ENCODE results near the gene MYT1.

MYT1 gene

DNA sequence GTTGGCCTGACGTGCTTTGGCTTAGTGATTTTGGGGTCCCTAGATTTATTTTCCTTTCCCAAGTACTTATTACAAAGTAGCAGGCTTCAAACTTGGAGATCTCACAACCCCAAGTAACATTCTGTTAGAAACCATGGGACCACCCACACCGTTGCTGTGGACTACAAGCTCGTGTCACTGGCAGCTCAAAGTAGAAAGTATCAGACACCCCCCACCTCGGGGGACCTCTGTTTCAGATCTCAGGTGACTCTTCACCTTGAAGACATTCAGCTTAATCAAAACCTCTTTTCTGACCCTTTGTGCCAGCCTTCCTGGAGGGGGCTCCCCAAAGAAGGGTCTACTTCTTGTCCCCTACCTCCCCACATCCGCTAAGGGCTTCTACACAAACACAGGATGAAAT lies 15.7 kb upstream of the MYT1 start:
- no peak overlapping the region for H3K27ac ChIP-seq
- TF ChIP-seq, protein P1, sequence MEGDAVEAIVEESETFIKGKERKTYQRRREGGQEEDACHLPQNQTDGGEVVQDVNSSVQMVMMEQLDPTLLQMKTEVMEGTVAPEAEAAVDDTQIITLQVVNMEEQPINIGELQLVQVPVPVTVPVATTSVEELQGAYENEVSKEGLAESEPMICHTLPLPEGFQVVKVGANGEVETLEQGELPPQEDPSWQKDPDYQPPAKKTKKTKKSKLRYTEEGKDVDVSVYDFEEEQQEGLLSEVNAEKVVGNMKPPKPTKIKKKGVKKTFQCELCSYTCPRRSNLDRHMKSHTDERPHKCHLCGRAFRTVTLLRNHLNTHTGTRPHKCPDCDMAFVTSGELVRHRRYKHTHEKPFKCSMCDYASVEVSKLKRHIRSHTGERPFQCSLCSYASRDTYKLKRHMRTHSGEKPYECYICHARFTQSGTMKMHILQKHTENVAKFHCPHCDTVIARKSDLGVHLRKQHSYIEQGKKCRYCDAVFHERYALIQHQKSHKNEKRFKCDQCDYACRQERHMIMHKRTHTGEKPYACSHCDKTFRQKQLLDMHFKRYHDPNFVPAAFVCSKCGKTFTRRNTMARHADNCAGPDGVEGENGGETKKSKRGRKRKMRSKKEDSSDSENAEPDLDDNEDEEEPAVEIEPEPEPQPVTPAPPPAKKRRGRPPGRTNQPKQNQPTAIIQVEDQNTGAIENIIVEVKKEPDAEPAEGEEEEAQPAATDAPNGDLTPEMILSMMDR (IDR thresholded peaks at IDR 0.05): no peak
- TF ChIP-seq ZFX (IDR thresholded peaks at IDR 0.05; ENCODE audit: borderline replicate concordance): no peak

DNA sequence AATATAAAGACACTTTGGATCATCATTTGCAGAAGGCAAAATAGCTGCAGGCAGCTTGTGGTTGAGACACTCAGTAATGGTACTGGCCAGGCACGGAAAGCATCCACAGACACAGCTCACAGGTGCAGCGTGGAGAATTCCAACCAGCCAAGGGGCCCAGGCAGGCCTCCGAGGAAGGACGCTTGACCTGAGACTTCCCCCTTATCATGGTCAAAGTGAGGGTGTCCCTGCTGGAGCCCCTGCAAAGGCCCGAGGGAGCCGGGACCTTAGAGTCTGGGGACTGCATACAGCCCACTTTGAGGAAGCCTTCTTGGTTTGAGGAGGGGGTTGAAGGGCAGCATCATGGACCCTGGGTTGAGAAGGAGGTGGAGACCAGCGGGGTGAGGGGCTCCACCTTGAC lies 15.1 kb upstream of the MYT1 start:
- no peak overlapping the region for H3K27ac ChIP-seq
- TF ChIP-seq, protein P1 (IDR thresholded peaks at IDR 0.05): no peak
- no peak for TF ChIP-seq ZFX (IDR thresholded peaks at IDR 0.05; ENCODE audit: borderline replicate concordance)

DNA sequence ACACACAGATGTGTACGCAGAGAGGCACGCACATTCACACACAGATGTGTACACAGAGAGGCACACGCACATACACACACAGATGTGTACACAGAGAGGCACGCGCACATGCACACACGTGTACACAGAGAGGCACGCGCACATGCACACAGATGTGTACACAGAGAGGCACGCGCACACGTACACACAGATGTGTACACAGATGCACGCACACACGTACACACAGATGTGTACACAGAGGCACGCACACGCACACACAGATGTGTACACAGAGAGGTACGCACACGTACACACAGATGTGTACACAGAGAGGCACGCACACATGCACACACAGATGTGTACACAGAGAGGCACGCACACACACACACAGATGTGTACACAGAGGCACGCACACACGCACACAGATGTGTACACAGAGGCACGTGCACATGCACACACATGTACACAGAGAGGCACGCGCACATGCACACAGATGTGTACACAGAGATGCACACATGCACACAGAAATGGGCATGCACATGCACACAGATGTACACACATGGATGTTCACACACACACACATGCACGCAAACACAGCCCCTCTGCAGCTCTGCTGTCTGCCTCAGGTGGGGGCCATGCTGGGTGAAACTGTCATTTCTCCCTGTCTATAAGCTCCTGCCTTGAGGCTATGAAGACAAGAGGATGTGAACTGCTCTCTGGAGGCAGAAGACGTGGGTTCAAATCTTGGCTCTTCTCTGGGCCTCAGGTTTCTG lies 14.3 kb upstream of the MYT1 start:
- no peak overlapping the region for H3K27ac ChIP-seq
- no peak for TF ChIP-seq ZFX (IDR thresholded peaks at IDR 0.05; ENCODE audit: borderline replicate concordance)
- TF ChIP-seq, protein P1 (IDR thresholded peaks at IDR 0.05): no peak

DNA sequence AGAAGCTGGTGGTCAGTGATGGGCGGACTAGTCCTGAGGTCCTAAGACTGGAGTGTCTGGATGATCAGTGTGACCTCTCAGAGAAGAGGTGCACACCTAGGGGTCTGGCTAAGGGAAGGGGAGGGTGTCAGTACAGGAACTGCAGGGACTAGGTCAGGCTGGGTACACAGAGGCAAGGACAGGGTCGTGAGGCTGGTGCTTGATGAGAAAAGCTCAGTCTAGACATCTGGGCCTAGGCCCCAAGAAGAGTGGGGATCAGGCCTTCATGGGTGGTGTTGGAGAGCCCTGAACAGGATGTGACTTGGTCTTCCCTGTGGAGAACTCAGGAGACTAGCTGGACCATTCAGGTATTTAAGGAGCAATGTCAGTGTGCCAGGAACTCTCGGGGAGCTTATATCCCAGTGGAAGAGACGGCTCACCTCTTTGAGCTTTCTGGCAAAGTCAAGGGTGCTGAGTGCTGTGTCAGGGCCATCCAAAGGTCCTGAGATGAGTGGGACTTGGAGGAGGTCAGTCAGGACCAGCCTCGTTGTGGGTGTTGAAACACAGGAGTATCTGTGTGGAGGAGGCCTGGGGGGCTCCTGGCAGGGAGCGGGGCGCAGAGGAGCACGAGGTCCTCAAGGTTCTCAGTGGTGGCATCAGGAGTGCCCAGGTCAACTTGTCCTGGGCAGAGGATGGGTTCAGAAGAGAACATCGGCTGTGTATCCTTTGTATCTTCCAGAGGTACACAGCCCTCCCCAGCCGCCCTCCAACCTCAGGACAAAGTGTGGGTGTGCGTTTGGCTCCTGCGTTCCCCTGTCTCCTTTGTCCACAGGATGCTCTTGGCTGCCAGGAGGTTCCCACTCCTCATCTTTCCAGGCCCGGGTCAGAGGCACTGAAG lies 13.3 kb upstream of the MYT1 start:
- H3K27ac ChIP-seq: no peak overlapping the region
- TF ChIP-seq ZFX (IDR thresholded peaks at IDR 0.05; ENCODE audit: borderline replicate concordance): no peak
- TF ChIP-seq, protein P1 (IDR thresholded peaks at IDR 0.05): no peak

DNA sequence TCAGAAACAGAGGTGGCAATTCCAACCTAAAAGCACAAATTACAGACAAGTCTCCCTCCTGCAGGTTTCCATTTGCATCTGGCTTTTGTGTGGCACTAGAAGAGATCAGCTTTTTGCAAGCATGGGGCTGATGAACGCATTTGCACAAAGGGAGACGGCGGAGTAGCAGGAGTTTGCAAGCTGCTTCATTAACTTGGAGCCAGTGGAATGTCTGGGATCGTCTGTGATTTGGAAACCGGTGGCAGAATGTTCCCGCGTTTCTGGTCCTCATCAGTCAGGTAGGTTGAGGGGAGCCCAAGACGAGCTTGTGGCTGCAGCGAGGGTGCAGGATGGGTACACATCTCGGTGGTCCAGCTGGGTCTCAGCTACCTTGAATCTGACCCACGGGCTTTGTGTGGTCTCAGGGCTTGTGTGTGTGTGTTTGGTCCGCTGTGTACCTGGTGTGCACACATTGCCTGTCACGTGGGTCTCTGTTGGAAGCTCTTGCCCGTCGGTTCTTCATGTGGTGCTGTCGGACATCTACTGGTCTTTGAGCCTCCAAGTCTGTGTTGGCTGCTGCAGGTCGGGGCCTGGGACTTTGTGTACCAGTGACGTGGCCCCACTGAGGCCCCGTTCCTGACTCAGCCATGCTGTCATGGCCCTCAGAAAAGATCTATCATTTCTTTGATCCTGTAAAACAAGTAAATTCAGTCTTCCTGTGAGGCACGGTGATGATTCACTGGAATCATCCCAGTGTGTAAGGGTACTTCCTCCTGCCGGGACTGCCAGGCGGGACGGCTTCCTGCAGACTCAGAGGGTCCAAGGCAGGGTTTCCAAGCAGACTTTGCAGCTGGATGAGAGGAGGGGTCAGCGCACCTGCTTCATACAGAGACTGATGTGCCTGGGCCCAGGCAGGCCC lies 12.4 kb upstream of the MYT1 start:
- H3K27ac ChIP-seq: no peak overlapping the region
- TF ChIP-seq, protein P1 (IDR thresholded peaks at IDR 0.05): no peak
- TF ChIP-seq ZFX (IDR thresholded peaks at IDR 0.05; ENCODE audit: borderline replicate concordance): no peak

DNA sequence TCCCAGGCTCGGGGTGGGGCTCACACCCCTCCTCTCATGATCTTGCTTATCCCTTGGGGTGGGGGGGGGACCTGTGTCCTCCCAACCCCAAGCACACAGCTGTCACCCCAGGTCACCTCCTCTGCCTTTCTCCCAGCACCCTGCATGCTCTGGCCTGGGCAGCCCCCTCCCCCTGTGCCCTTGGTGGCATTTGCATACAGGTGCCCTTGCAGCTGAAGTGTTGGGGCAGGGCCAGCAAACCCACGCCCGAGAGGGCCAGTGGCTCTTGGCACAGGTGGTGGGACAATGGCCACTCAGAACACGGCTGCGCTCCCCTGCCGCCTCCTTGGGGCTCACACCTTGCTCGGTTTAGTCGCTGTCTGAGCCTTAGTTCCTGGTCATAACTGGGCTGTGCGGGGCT lies 11.3 kb upstream of the MYT1 start:
- TF ChIP-seq, protein P1 (IDR thresholded peaks at IDR 0.05): no peak
- TF ChIP-seq ZFX (IDR thresholded peaks at IDR 0.05; ENCODE audit: borderline replicate concordance): no peak
- H3K27ac ChIP-seq: no peak overlapping the region

All from 22Rv1 (cell line).